Measurements from ENCODE around the gene TMC1.

TMC1 gene

DNA sequence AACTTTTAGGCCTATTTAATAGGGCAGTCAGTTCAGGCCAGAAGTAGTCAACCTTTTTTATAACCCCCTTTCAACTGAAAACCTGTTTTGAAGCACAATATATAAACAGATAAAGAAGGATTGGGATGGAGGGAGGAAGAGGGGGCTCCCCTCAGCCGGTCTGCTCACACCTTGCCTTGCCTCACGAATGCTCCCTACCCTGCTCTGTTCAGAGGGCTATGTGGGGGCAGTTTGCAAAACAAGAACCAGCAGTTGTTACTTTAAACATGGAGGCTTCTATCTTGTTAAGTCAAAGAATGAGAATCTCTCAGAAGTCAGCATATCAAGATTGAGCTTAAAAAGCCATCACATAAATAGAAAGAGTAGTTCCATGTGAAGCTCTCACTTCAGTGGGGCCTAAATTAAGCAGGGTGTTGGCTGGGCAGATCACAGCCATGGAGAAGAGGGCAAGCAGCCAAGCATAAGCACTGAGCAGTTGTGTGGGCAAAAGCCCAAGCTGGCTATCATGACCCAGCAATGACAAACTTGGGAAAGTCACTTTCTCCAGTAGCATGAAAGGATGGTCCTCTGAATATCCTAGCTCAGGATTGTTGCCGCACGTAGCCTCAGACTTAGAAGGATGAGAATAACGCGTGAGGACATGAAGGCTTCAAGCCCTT is 360.8 kb downstream of the TMC1 start:
- DNase-seq = no peak

DNA sequence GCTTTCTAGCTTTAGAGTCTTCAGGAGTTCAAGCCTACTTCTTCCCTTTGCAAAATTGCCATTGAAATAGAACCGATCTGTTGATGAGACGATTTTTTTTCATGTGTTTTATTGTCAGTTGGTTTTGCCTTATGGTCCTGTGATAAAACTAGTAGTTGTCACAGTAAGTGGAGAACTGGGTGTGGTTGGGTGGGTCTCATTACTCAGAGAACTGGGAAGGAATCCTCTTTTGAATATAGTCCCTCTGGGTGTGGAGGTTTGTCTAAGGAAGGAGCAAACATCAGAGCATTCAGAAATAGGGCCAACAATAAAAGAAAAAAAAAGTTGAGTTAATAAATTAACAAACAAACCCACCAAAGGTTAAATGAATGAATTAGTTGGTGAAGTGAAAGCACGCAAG is 362.5 kb downstream of the TMC1 start:
- no peak for DNase-seq

DNA sequence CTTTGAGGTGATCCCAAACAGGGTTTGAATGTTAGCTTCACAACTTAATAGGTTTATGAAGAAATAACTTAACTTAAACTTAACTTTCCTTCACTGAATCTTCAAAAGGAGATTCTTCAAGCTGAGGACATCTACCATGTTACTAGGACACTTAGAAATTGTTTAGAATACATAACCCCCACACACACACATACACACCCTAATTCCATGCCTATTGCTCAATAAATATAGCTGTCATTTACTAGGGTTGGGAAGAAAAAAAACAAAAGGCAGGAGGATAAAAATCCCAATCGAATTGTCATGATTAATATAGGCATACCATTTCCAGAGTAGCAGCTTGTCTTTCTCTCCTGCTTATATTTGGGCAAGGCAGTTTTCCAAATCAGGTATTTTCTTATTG is 363.1 kb downstream of the TMC1 start:
- no peak for DNase-seq
